ENCODE data around the gene LTN1.
"Not testable (repeated sequence)": the region's sequence is repeated elsewhere in the genome, so short reads cannot be mapped to it uniquely, and the experiment has no call there.

GRCh38 chr21:28988146-28988545 is 4.5 kb downstream of the LTN1 start:
- not testable (repeated sequence) for TF ChIP-seq POLR2A, EP300 (IDR thresholded peaks at IDR 0.05)
